GM21381 (cell line): ENCODE measurements around the gene KLK7.
"Not testable (repeated sequence)": the region's sequence is repeated elsewhere in the genome, so short reads cannot be mapped to it uniquely, and the experiment has no call there.

Experiments used
- ATAC-seq: cut with Tn5 transposase; IDR thresholded peaks from one replicate; pipeline ENCODE4 v1.9.1; 2021; ENCODE audit warnings: mild to moderate bottlenecking, moderate library complexity; ENCODE audit not compliant: unreplicated experiment

KLK7 gene

DNA sequence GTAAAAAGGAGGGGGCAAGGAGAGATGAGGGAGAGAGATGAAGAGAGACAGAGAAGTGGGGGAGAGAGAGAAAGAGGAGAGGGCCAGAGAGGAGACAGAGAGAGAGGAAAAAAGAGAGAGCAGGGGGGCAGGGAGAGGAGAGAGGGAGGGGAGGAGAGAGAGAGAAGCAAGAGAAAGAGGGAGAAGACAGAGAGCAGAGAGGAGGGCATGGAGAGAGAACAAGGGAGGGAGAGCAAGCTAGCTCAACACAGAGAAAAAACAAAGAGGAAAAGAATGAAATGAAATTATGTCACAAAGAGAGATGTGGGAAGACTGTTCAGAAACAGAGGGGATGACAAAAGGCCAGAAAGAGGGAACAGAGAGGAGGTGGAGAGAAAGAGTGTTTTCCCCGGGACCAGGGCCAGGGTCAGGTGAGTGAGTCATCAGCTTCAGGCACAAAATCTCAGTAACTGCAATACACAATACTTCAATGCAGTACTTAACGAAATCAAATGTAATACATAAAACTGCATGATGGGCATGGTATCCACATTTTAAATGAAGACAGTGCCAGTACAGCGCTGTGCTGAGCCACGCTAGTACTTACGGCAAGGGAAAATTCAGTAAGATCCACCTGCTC, 4.8 kb downstream of the KLK7 start:
- no peak for ATAC-seq

DNA sequence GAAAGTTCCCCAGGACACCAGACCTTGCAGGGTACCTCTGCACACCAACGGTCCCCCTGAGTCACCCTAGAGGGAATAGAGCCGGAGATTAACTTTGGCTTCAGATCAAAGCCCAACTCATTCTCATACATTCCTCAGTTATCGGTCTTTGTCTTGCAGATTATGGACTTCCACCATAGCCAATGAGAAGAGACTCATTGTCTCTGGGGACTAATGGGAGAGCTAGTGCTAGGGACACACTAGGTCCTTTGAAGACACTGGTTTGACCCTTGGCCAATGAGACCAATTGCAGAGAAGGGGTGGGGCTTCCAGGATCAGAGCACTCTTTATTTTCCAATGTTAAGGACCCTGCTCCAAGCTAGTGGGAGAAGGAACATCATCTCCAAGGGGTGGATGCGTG, 6.1 kb downstream of the KLK7 start:
- no peak for ATAC-seq

- ATAC-seq, result no peak
These were observed 8.0 kb downstream of the KLK7 start for GRCh38 chr19:50975766-50976165.

- ATAC-seq, result no peak
These were observed 8.8 kb downstream of the KLK7 start for GRCh38 chr19:50974702-50975556.

DNA sequence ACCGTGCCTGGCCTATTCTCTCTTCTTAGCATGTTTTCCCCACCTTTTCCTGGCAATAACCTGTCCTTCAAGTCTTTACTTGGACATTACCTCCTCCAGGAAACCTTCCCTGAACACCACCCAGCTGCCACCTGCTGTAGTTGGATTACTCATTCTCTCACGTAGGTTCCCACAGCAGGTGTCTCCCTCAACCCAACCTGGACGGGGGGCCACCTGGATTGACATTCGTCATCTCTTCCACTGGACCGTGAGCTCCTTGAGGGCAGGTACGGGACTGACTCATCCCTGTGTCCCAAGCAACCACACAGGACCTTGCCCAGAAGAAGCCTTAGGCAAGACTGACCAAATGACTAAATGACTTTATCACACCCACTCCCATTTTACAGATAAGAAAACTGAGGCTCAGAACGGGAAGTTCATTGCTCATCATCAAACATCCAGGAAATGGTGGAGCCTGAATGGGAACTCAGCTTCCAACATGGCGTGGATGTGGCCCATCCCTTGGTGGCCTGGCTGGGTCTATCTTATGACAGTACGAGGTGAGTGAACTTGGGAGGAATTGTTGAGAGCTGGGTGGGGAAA, 10.8 kb downstream of the KLK7 start:
- no peak for ATAC-seq

GRCh38 chr19:50969810-50970209, 13.9 kb downstream of the KLK7 start:
- ATAC-seq, result not testable (repeated sequence)

DNA sequence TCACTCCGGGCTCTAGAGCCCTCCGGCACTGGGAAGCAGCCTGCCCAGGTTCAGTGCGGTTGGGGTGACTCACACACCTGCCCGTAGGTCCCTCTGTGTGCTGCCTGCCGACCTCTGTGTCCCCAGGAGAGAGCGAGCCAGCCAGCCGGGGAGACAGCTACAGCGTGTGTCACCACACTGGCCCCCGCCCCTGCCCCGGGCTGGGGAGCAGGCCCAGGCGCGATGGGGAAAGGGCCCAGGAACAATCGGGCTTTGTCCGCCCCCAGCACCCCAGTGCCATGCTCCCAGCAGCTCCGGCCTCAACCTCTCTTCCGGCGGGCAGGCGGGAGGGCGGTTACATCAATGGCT, 14.3 kb downstream of the KLK7 start, which contains the start of gene KLK6:
TSS of gene KLK6 (minus strand) at position 179 of the 348 bp plus-strand sequence. CDS start 1,487 bp downstream, outside the sequence.
- ATAC-seq, result no peak

- no peak for ATAC-seq
These were observed 14.9 kb downstream of the KLK7 start for GRCh38 chr19:50968716-50969412.

DNA sequence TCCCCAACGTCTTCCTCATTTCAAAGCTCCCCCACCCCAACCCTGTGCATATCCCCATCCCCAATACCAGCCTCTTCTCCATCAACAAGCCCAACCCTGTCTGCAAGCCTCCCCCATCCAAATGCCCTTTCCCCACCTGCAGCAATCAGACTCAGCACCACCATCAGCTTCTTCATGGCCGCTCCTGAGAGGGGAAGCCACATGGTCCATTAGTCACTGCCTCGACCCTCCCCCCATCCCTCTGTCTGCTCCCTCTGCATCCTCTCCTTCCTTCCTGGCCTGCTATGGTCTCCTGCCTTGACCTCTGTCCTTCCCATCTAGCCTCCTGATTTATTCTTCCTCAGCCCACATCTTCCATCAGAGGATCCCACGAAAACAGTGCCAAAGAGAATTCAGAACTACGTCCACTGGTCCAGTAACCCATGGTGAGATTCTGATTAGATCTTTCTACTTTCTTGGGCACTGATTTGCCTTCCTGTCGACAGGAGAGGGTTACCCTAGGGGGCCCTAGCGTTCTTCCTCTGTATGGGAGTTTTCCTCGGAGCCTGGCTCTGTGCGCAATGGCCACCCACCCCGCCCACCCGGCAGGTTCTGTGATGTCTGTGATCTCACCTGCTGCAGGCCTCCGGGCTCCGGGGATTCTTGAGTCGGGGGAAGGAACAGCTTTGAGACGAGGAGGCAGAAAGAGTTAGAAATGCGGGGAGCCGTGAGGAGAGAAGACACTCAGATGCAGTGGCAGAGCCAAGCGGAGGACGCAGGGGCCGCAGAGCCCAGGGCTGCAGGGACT, 15.6 kb downstream of the KLK7 start:
- ATAC-seq, result no peak

DNA sequence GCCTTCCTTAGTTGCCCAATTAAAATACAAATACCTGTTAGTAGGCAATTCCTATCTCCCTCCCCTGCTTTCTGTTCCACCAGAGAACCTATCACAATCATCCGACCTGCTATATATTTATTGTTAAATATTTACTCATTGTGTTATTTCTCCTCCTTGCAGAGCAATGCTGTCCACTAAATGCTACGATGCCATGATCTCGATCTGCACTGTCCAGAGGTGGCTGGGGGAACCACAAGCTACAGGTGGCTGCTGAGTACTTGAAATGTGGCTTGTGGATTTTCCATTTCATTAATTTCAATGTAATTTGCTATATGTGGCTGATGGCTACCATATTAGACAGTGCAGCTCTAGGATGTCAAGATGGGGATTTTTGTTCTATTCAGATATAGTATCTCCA, 19.5 kb downstream of the KLK7 start:
- ATAC-seq, result no peak

GRCh38 chr19:50963381-50963780, 20.3 kb downstream of the KLK7 start:
- no peak for ATAC-seq

DNA sequence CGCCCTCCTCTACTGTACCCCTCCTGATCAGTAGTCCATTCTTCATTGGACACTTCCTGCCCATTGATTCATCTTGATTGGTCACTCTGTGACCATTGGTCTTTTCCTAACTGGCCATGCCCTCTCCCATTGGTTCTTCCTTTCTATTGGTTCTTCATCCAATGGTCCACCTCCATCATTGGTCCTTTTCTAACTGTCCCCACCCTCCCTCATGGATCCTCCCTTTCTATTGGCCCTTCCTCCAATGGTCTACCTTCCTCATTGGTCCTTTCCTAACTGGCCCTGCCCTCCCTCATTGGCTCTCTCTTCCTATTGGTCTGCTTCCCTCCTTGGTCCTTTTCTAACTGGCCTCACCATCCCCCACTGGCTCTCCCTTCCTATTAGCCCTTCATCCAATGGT, 21.5 kb downstream of the KLK7 start:
- no peak for ATAC-seq

- no peak for ATAC-seq
These were observed 23.8 kb downstream of the KLK7 start for GRCh38 chr19:50959731-50960500.

DNA sequence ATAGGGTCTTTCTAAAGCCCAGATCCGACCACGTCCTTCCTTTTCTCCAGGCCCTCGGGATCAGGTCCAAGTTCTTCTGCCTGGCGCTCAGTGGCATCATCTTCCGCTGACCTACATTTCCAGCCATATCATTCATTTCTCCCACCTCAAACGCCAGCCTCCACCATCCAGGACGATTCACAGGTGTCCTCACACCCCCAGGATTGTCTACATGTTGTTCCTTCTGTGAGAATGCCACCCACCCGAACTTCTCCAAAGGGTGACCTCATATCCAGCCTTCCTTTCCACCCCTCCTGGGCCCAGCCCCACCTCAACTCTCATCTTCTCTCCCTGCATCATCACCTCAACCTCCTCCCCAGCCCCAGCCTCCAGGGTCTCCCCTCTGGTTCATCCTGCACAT, 26.1 kb downstream of the KLK7 start:
- no peak for ATAC-seq

GRCh38 chr19:50952910-50953309, 30.8 kb downstream of the KLK7 start, which contains the start of gene KLK5:
TSS of gene KLK5 (minus strand) at chr19:50953038. CDS start at chr19:50952657, 381 bp downstream.
- no peak for ATAC-seq

DNA sequence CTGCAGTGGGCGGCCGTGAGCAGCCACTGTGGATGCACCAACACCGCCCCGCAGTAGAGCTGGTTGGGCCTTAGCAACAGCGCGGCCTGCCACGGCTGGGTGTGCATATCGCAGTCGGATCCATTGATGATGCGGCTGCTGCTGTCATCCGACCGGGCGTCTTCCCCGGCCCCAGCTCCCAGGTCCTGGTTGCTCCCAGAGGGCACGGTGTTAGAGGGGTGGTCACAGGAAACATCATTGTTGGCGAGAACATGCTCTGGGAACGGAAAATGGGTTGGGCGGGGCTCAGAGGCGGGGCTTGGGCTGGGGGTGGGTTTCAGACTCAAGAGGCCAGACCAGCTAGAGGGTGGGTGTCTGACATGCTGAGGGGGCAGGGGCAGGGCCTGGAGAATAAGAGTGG, 33.9 kb downstream of the KLK7 start:
- no peak for ATAC-seq

- ATAC-seq, result no peak
These were observed 36.6 kb downstream of the KLK7 start for GRCh38 chr19:50947123-50947522.

- no peak for ATAC-seq
These were observed 38.9 kb downstream of the KLK7 start for GRCh38 chr19:50944795-50945194.

DNA sequence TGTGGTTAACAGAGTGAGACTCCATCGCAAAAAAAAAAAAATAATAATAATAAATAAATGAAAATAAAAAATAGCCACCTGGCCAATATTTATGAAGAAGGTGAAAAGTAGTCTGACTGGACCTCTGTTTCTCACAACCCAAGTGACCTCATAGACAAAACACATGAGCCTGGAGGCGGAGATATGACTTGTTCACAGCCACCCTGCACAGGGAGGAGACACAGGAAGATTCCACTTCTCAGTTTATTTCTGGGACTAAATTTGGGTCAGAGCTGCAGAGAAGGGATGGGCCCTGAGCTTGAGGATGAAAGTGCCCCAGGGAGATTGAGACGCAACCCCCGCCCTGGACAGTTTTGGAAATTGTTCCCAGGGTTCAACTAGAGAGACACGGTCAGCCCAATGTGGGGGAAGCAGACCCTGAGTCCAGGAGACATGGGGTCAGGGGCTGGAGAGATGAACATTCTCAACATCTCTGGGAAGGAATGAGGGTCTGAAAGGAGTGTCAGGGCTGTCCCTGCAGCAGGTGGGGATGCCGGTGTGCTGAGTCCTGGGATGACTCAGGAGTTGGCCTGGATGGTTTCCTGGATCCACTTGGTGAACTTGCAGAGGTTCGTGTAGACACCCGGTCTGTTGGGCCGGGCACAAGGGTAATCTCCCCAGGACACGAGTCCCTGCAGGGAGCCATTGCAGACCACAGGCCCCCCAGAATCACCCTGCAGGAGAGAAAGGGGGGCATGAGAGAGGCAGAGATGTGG, 40.5 kb downstream of the KLK7 start:
- no peak for ATAC-seq
